Suprapubic skin (tissue), 4 donors: ENCODE measurements around the gene LRRC1.

ENCODE experiments used
- EP300 ChIP-seq: sonication (generic); formaldehyde crosslinking; IDR thresholded peaks from one replicate; pipeline ENCODE4 v1.6.1; 2017; ENCODE audit warnings: antibody characterized with exemption
- POLR2A ChIP-seq, 2 donors: fragments of 450-650 bp; IDR thresholded peaks; one replicate each; pipeline ENCODE4 v1.6.1; 2017; ENCODE audit warnings: antibody characterized with exemption in 2 of 2, mild to moderate bottlenecking in 2 of 2, moderate library complexity in 2 of 2
- POLR2AphosphoS5 ChIP-seq, 3 donors: sonication (generic); formaldehyde crosslinking; IDR thresholded peaks; one replicate each; pipeline ENCODE4 v1.6.1; 2017; ENCODE audit warnings: antibody characterized with exemption in 3 of 3
- TF ChIP-seq, protein P1 (sequence below), 2 donors: fragments of 200-600 bp in 1 of 2; fragments of 450-650 bp in 1 of 2; sonication (generic) in 1 of 2; IDR thresholded peaks; one replicate each; pipeline ENCODE4 v1.5.1; 2016 to 2019; ENCODE audit warnings: antibody characterized with exemption in 2 of 2, mild to moderate bottlenecking in 1 of 2, moderate library complexity in 1 of 2

DNA sequence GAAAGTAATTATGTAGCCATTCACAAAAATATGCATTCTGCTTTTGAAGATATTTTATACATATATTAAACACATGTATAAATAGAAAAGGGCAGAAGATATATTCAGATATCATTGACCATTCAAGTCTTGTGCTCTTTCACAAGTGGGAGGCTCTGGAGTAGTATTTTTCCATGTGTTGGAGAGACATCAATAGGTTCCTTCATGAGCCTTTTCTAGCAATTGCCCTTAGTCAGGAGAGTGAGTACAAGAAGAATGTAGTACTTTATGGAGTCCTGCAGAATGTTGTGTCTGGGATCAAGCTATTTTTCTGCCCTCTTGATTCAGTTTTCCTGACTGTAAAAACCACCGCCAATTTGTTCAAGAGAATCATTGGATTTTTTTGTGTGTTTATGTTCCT lies 117.9 kb downstream of the LRRC1 start:
- TF ChIP-seq, protein P1, sequence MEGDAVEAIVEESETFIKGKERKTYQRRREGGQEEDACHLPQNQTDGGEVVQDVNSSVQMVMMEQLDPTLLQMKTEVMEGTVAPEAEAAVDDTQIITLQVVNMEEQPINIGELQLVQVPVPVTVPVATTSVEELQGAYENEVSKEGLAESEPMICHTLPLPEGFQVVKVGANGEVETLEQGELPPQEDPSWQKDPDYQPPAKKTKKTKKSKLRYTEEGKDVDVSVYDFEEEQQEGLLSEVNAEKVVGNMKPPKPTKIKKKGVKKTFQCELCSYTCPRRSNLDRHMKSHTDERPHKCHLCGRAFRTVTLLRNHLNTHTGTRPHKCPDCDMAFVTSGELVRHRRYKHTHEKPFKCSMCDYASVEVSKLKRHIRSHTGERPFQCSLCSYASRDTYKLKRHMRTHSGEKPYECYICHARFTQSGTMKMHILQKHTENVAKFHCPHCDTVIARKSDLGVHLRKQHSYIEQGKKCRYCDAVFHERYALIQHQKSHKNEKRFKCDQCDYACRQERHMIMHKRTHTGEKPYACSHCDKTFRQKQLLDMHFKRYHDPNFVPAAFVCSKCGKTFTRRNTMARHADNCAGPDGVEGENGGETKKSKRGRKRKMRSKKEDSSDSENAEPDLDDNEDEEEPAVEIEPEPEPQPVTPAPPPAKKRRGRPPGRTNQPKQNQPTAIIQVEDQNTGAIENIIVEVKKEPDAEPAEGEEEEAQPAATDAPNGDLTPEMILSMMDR (IDR thresholded peaks at IDR 0.05): no peak
- no peak for TF ChIP-seq EP300
- TF ChIP-seq POLR2AphosphoS5 (IDR thresholded peaks at IDR 0.05): no peak
- TF ChIP-seq POLR2A (IDR thresholded peaks at IDR 0.05): no peak
